ENCODE data around the gene FHL5. TPM values are rescaled to one million over a fixed set of nuclear protein-coding genes. Genes with fewer than 3 reads are reported as not detected.
A peak's percentile ranks its signal among the peaks of the same experiment; 100 is the strongest.
"Not testable (repeated sequence)": the region's sequence is repeated elsewhere in the genome, so short reads cannot be mapped to it uniquely, and the experiment has no call there.

The FHL5 gene
- total RNA-seq, 1 donor from 2014 or later = 21.4 TPM

- DNase-seq (ENCODE audit: extremely low spot score in 2 of 2) = no peak
- Histone ChIP-seq H3K36me3 (no peaks in the 10 kb centered on the region), H3K9me3 (no peaks in the 10 kb centered on the region), H3K27me3 (no peaks in the 10 kb centered on the region), H3K27ac (no peak overlapping the region), H3K4me1 (no peaks in the 10 kb centered on the region), H3K4me3 (no peak overlapping the region)
- intact Hi-C loops (cut with DNase I) = no loop called here
- TF ChIP-seq POLR2AphosphoS5 (IDR thresholded peaks at IDR 0.05; ENCODE audit: insufficient read depth in 1 of 2, low read depth in 1 of 2) (no peak), POLR2A (IDR thresholded peaks at IDR 0.05) (no peak), CTCF (IDR thresholded peaks at IDR 0.05) (no peak)
Observed at GRCh38 chr6:96620851-96621250, 57.9 kb downstream of the FHL5 start.

GRCh38 chr6:96621983-96622382, 59.1 kb downstream of the FHL5 start:
- Histone ChIP-seq H3K36me3 (no peaks in the 10 kb centered on the region), H3K4me3 (no peak overlapping the region), H3K9me3 (no peaks in the 10 kb centered on the region), H3K27me3 (no peaks in the 10 kb centered on the region), H3K27ac (no peak overlapping the region), H3K4me1 (no peaks in the 10 kb centered on the region)
- no peak for DNase-seq (ENCODE audit: extremely low spot score in 2 of 2)
- no peak for TF ChIP-seq CTCF (IDR thresholded peaks at IDR 0.05)
- no peak for TF ChIP-seq POLR2A (IDR thresholded peaks at IDR 0.05)
- intact Hi-C loops (cut with DNase I) = no loop called here

GRCh38 chr6:96624957-96625356, 62.0 kb downstream of the FHL5 start:
- Histone ChIP-seq H3K27ac (no peak overlapping the region), H3K4me3 (no peak overlapping the region), H3K36me3 (no peaks in the 10 kb centered on the region), H3K27me3 (no peaks in the 10 kb centered on the region), H3K9me3 (no peaks in the 10 kb centered on the region), H3K4me1 (no peaks in the 10 kb centered on the region)
- intact Hi-C loops (cut with DNase I) = no loop called here
- TF ChIP-seq POLR2AphosphoS5 (IDR thresholded peaks at IDR 0.05; ENCODE audit: insufficient read depth in 1 of 2, low read depth in 1 of 2) (no peak), POLR2A (IDR thresholded peaks at IDR 0.05) (no peak), CTCF (IDR thresholded peaks at IDR 0.05) (no peak)
- DNase-seq (ENCODE audit: extremely low spot score in 2 of 2) = no peak

- TF ChIP-seq POLR2A (IDR thresholded peaks at IDR 0.05) = no peak
- TF ChIP-seq CTCF (IDR thresholded peaks at IDR 0.05) = peak in 2 of 3 experiments; percentile 26 to 34
- H3K27ac ChIP-seq = no peak overlapping the region
- intact Hi-C loops (cut with DNase I) = no loop called here
Observed at GRCh38 chr6:96626759-96627364, 63.9 kb downstream of the FHL5 start.

GRCh38 chr6:96631248-96631647, 68.3 kb downstream of the FHL5 start:
- Histone ChIP-seq H3K27ac (no peak overlapping the region), H3K36me3 (no peaks in the 10 kb centered on the region), H3K4me1 (no peaks in the 10 kb centered on the region), H3K9me3 (no peaks in the 10 kb centered on the region), H3K4me3 (no peak overlapping the region), H3K27me3 (no peaks in the 10 kb centered on the region)
- intact Hi-C loops (cut with DNase I) = no loop called here
- DNase-seq (ENCODE audit: extremely low spot score in 2 of 2) = no peak
- TF ChIP-seq POLR2AphosphoS5 (IDR thresholded peaks at IDR 0.05; ENCODE audit: insufficient read depth in 1 of 2, low read depth in 1 of 2) = no peak
- TF ChIP-seq CTCF (IDR thresholded peaks at IDR 0.05) = no peak
- TF ChIP-seq POLR2A (IDR thresholded peaks at IDR 0.05) = no peak

More at GRCh38 chr6:96626759-96627364, 63.9 kb downstream of the FHL5 start:
- Histone ChIP-seq H3K4me3 (no peak overlapping the region), H3K27me3 (no peaks in the 10 kb centered on the region), H3K36me3 (no peaks in the 10 kb centered on the region), H3K4me1 (no peaks in the 10 kb centered on the region), H3K9me3 (no peaks in the 10 kb centered on the region)
- DNase-seq (ENCODE audit: extremely low spot score in 2 of 2) = no peak

- H3K27me3 ChIP-seq; H3K9me3 ChIP-seq; DNase-seq (ENCODE audit: extremely low spot score in 2 of 2); H3K4me1 ChIP-seq; H3K36me3 ChIP-seq; H3K27ac ChIP-seq; H3K4me3 ChIP-seq; intact Hi-C loops (cut with DNase I): not testable (repeated sequence)
Observed at GRCh38 chr6:96637979-96638378, 75.1 kb downstream of the FHL5 start.

All from vagina (tissue), 2 donors.